Measurements from ENCODE around the gene PCCA. TPM values are rescaled to one million over a fixed set of nuclear protein-coding genes. Genes with fewer than 3 reads are reported as not detected.

Gene PCCA
- total and polyA plus RNA-seq, 4 donors = 17.7 to 37.4 (median 22.6) TPM

DNA sequence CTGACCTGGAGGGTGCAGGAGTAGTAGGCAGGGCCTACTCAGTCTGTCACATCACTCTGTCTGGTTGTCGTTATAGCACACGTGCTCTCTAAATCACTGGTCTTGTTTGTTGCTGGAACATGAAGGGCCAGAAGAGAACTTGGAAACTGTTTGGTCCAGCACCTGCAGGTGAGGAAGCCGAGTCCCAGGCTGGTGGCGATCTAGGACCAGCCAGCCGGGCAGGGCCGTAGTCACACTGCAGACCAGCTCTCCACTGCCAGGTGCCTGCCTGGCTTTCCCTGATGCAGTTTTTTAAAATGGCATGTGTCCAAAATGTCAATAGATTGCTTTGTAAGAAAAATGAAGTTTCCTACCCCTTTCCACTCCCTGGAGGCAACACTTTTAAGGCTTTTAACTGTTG, 446.0 kb downstream of the PCCA start:
- intact Hi-C loops (cut with DNase I) = no loop called here

GRCh38 chr13:100535426-100536135, 446.7 kb downstream of the PCCA start:
- Histone ChIP-seq H3K36me3 (ENCODE audit: control insufficient read depth in 1 of 2, insufficient read depth in 2 of 2, low read length in 1 of 2) (no peaks in the 10 kb centered on the region), H3K27ac (ENCODE audit: low read depth in 1 of 2, low read length in 2 of 2) (no peak overlapping the region), H3K27me3 (ENCODE audit: control insufficient read depth in 1 of 2, insufficient read depth in 2 of 2, low read length in 1 of 2) (no peaks in the 10 kb centered on the region), H3K4me3 (ENCODE audit: low read length in 2 of 2) (no peak overlapping the region), H3K4me1 (ENCODE audit: control insufficient read depth in 1 of 2, insufficient read depth in 2 of 2, low read length in 2 of 2) (no peaks in the 10 kb centered on the region), H3K9me3 (ENCODE audit: control insufficient read depth, low read length) (no peaks in the 10 kb centered on the region)
- 3 to 9% methylated on average over 16 of the region's 16 CpGs for WGBS, 2 donors
- DNase-seq (no peak), ATAC-seq (ENCODE audit: low FRiP score) (peak; percentile 36)
- intact Hi-C loops (cut with DNase I) = no loop called here

More for the DNA sequence above, 446.0 kb downstream of the PCCA start:
- Histone ChIP-seq H3K27me3 (ENCODE audit: control insufficient read depth in 1 of 2, insufficient read depth in 2 of 2, low read length in 1 of 2) (no peaks in the 10 kb centered on the region), H3K9me3 (ENCODE audit: control insufficient read depth, low read length) (no peaks in the 10 kb centered on the region), H3K4me3 (ENCODE audit: low read length in 2 of 2) (no peak overlapping the region), H3K36me3 (ENCODE audit: control insufficient read depth in 1 of 2, insufficient read depth in 2 of 2, low read length in 1 of 2) (no peaks in the 10 kb centered on the region), H3K27ac (ENCODE audit: low read depth in 1 of 2, low read length in 2 of 2) (no peak overlapping the region), H3K4me1 (ENCODE audit: control insufficient read depth in 1 of 2, insufficient read depth in 2 of 2, low read length in 2 of 2) (no peaks in the 10 kb centered on the region)
- DNase-seq (no peak), ATAC-seq (ENCODE audit: low FRiP score) (no peak)
- WGBS, 2 donors = 46 to 62% methylated on average over 6 of the region's 6 CpGs

DNA sequence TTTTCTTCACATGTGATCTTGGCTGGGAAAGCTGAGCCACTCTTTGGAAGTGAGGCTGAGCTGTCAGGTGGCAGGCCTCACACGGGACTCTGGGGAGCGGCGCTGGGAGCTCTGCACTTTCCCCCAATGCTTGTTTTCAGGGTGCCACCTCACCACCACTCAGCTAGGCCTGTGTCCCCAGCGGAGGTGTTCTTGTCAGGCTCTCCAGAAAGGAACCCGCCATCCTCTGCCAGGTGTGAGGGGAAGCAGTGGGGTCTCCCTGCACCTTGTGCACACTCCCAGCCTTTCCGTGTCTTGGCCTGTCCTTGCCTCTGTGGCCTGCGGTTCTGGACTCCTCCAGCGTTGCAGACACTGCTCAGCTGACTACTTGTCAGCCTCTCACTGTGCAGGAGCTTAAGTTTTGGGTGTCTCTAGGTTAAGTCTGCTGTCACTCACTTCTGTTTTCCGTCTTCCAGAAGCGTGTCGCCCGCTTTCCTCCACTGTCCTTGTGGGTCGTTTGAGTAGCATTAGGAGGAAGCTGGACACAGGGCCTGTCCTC, 447.8 kb downstream of the PCCA start:
- ATAC-seq (ENCODE audit: low FRiP score) (no peak), DNase-seq (peak in 1 of 2 donors; percentile 59)
- WGBS, 2 donors = 93 to 97% methylated on average over 13 of the region's 13 CpGs
- H3K9me3 ChIP-seq (ENCODE audit: control insufficient read depth, low read length) = no peaks in the 10 kb centered on the region
- H3K27ac ChIP-seq (ENCODE audit: low read depth in 1 of 2, low read length in 2 of 2) = no peak overlapping the region
- no peak overlapping the region for H3K4me3 ChIP-seq (ENCODE audit: low read length in 2 of 2)
- no peaks in the 10 kb centered on the region for H3K27me3 ChIP-seq (ENCODE audit: control insufficient read depth in 1 of 2, insufficient read depth in 2 of 2, low read length in 1 of 2)
- H3K36me3 ChIP-seq (ENCODE audit: control insufficient read depth in 1 of 2, insufficient read depth in 2 of 2, low read length in 1 of 2) = no peaks in the 10 kb centered on the region
- no peaks in the 10 kb centered on the region for H3K4me1 ChIP-seq (ENCODE audit: control insufficient read depth in 1 of 2, insufficient read depth in 2 of 2, low read length in 2 of 2)
- intact Hi-C loops (cut with DNase I) = no loop called here

- no peaks in the 10 kb centered on the region for H3K36me3 ChIP-seq (ENCODE audit: control insufficient read depth in 1 of 2, insufficient read depth in 2 of 2, low read length in 1 of 2)
- DNase-seq (no peak), ATAC-seq (ENCODE audit: low FRiP score) (no peak)
- no peaks in the 10 kb centered on the region for H3K4me1 ChIP-seq (ENCODE audit: control insufficient read depth in 1 of 2, insufficient read depth in 2 of 2, low read length in 2 of 2)
- no peaks in the 10 kb centered on the region for H3K27me3 ChIP-seq (ENCODE audit: control insufficient read depth in 1 of 2, insufficient read depth in 2 of 2, low read length in 1 of 2)
- intact Hi-C loops (cut with DNase I) = no loop called here
- 98% methylated on average over 9 of the region's 9 CpGs for WGBS, 2 donors
- no peaks in the 10 kb centered on the region for H3K9me3 ChIP-seq (ENCODE audit: control insufficient read depth, low read length)
- H3K27ac ChIP-seq (ENCODE audit: low read depth in 1 of 2, low read length in 2 of 2) = no peak overlapping the region
- H3K4me3 ChIP-seq (ENCODE audit: low read length in 2 of 2) = no peak overlapping the region
Measured at GRCh38 chr13:100537486-100537885, 448.6 kb downstream of the PCCA start.

DNA sequence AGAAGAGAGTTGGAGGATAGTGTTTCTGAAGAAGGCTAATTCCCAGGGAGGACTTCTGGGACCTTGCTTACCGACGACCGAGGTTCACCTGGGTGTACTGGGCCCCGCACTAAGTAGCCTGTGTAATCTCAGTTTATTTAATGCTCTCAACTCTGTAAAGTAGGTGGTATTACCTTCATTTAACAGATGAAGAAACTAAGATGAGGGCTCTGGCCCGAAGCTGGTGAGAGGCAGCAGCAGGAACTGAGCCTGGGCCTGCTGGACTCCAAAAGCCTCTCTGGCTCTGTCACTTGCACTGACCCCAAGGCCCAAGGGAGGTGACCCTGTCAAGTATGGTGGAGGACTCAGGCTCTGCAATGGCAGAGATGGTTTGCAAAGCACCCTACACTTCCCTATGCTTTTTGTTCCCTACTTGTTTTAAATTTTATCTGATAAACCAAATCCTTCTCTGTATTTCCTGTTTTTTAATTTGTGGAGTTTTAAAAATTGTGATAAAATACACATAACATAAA, 449.1 kb downstream of the PCCA start:
- DNase-seq (no peak), ATAC-seq (ENCODE audit: low FRiP score) (no peak)
- Histone ChIP-seq H3K27me3 (ENCODE audit: control insufficient read depth in 1 of 2, insufficient read depth in 2 of 2, low read length in 1 of 2) (no peaks in the 10 kb centered on the region), H3K4me1 (ENCODE audit: control insufficient read depth in 1 of 2, insufficient read depth in 2 of 2, low read length in 2 of 2) (no peaks in the 10 kb centered on the region), H3K36me3 (ENCODE audit: control insufficient read depth in 1 of 2, insufficient read depth in 2 of 2, low read length in 1 of 2) (no peaks in the 10 kb centered on the region), H3K9me3 (ENCODE audit: control insufficient read depth, low read length) (no peaks in the 10 kb centered on the region), H3K4me3 (ENCODE audit: low read length in 2 of 2) (no peak overlapping the region), H3K27ac (ENCODE audit: low read depth in 1 of 2, low read length in 2 of 2) (no peak overlapping the region)
- intact Hi-C loops (cut with DNase I) = no loop called here
- 97% methylated on average over 5 of the region's 5 CpGs for WGBS, 2 donors

DNA sequence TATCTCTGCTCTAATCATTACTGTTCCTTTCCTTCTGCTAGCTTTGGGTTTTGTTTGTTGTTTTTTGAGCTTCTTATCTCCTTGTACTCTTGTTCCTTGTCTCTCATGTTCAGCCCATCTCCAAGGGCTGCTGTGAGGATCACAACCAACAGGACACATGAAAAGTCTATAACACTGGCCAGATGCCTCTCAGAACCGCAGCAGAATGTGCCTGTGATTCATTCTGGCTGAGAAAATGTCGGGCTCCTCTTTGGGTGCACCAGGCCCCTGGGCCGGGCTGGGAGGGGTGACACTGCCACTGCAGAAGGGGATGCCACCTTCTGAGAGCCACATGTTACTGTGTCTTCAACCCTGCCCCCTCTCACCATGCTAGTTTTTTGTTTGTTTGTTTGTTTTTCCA, 451.7 kb downstream of the PCCA start:
- Histone ChIP-seq H3K4me3 (ENCODE audit: low read length in 2 of 2) (no peak overlapping the region), H3K9me3 (ENCODE audit: control insufficient read depth, low read length) (no peaks in the 10 kb centered on the region), H3K4me1 (ENCODE audit: control insufficient read depth in 1 of 2, insufficient read depth in 2 of 2, low read length in 2 of 2) (no peaks in the 10 kb centered on the region), H3K27me3 (ENCODE audit: control insufficient read depth in 1 of 2, insufficient read depth in 2 of 2, low read length in 1 of 2) (no peaks in the 10 kb centered on the region), H3K36me3 (ENCODE audit: control insufficient read depth in 1 of 2, insufficient read depth in 2 of 2, low read length in 1 of 2) (no peaks in the 10 kb centered on the region), H3K27ac (ENCODE audit: low read depth in 1 of 2, low read length in 2 of 2) (no peak overlapping the region)
- ATAC-seq (ENCODE audit: low FRiP score) (no peak), DNase-seq (no peak)
- intact Hi-C loops (cut with DNase I) = no loop called here
- WGBS, 2 donors = 84 to 85% methylated on average over 3 of the region's 3 CpGs

DNA sequence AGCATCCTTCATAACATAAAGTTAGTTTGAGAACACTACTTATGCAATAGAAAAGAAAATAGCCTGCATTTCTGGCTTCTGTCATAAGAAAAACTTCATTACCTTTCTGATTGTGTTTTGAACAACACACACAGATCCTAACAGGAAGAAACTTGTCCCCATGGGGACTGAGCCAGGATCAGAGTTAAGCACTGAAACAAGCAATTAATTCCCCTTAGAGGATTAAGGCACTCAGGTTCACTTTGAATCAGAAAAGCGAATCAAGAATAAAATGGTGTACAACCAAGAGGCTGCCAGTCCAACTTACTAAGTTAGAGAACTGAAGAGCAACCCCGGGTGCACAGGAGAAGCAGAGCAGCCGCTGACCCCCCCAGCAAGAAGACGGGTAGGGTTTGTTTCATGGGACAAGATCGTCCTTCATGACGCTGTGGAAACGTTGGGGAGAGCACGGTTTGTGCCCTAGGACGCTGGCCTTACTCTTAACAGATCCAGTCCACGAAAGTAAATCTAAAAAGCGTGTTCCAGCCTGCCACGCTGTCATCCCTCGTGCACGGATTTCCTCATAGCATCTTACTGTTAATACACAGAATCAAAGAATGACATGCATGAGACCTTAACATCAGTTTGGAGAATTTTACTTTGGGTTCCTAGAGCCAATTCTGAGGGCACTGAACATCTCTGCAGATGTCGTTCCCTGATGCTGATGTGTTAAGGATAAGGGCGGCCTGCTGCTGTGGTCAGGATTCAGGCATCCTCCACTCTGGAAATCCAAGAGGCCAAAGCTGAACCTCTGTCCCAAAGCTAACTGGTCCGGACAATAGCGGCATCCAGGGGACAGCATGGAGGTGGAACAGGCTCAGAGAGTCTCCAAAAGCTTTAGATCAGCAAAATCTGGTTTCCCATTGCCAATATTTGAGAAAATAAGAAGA, 453.3 kb downstream of the PCCA start:
- no peaks in the 10 kb centered on the region for H3K4me1 ChIP-seq (ENCODE audit: control insufficient read depth in 1 of 2, insufficient read depth in 2 of 2, low read length in 2 of 2)
- no peak overlapping the region for H3K4me3 ChIP-seq (ENCODE audit: low read length in 2 of 2)
- no peak for ATAC-seq (ENCODE audit: low FRiP score)
- H3K27me3 ChIP-seq (ENCODE audit: control insufficient read depth in 1 of 2, insufficient read depth in 2 of 2, low read length in 1 of 2) = no peaks in the 10 kb centered on the region
- DNase-seq = no peak
- intact Hi-C loops (cut with DNase I) = no loop called here
- H3K36me3 ChIP-seq (ENCODE audit: control insufficient read depth in 1 of 2, insufficient read depth in 2 of 2, low read length in 1 of 2) = no peaks in the 10 kb centered on the region
- 94 to 95% methylated on average over 18 of the region's 18 CpGs for WGBS, 2 donors
- no peak overlapping the region for H3K27ac ChIP-seq (ENCODE audit: low read depth in 1 of 2, low read length in 2 of 2)
- H3K9me3 ChIP-seq (ENCODE audit: control insufficient read depth, low read length) = no peaks in the 10 kb centered on the region

- no peak overlapping the region for H3K27ac ChIP-seq (ENCODE audit: low read depth in 1 of 2, low read length in 2 of 2)
- WGBS, 2 donors = 83 to 86% methylated on average over 8 of the region's 8 CpGs
- H3K36me3 ChIP-seq (ENCODE audit: control insufficient read depth in 1 of 2, insufficient read depth in 2 of 2, low read length in 1 of 2) = no peaks in the 10 kb centered on the region
- no peaks in the 10 kb centered on the region for H3K9me3 ChIP-seq (ENCODE audit: control insufficient read depth, low read length)
- no peaks in the 10 kb centered on the region for H3K4me1 ChIP-seq (ENCODE audit: control insufficient read depth in 1 of 2, insufficient read depth in 2 of 2, low read length in 2 of 2)
- DNase-seq = no peak
- H3K4me3 ChIP-seq (ENCODE audit: low read length in 2 of 2) = no peak overlapping the region
- H3K27me3 ChIP-seq (ENCODE audit: control insufficient read depth in 1 of 2, insufficient read depth in 2 of 2, low read length in 1 of 2) = no peaks in the 10 kb centered on the region
- ATAC-seq (ENCODE audit: low FRiP score) = no peak
- intact Hi-C loops (cut with DNase I) = no loop called here
Measured at GRCh38 chr13:100542826-100543156, 453.9 kb downstream of the PCCA start.

Data from aorta (tissue), 5 donors.